GM23338 (cell line): ENCODE measurements around the gene PIM1. TPM values are rescaled to one million over a fixed set of nuclear protein-coding genes. Genes with fewer than 3 reads are reported as not detected.

ENCODE experiments used
- ATAC-seq: fragments of 200-7000 bp; cut with Tn5 transposase; 3 replicates; pipeline ENCODE4 v1.9.1; 2020
- DNase-seq: peaks from one replicate; pipeline ENCODE4 v3.0.0-alpha.2; 2015; ENCODE audit warnings: low spot score
- H2AFZ ChIP-seq: fragments of 200-600 bp; sonication (generic); 2 replicates; pipeline ENCODE4 v1.8.0; 2016; ENCODE audit warnings: antibody characterized with exemption, mild to moderate bottlenecking, moderate library complexity
- H3F3A ChIP-seq: fragments of 200-600 bp; sonication (generic); replicated peaks from 2 replicates; pipeline ENCODE4 v1.8.0; 2017; ENCODE audit warnings: antibody characterized with exemption, mixed run types, low read depth
- H3K27ac ChIP-seq: fragments of 200-600 bp; sonication (generic); 2 replicates; pipeline ENCODE4 v1.6.1; 2016; ENCODE audit warnings: low read depth
- H3K27me3 ChIP-seq: fragments of 200-600 bp; sonication (generic); 2 replicates; pipeline ENCODE4 v1.8.0; 2016; ENCODE audit warnings: mild to moderate bottlenecking, mixed run types, moderate library complexity; ENCODE audit not compliant: insufficient read depth
- H3K36me3 ChIP-seq: fragments of 200-600 bp; sonication (generic); 2 replicates; pipeline ENCODE4 v1.8.0; 2016; ENCODE audit warnings: mild to moderate bottlenecking; ENCODE audit not compliant: insufficient read depth
- H3K4me1 ChIP-seq: fragments of 200-600 bp; sonication (generic); 2 replicates; pipeline ENCODE4 v1.8.0; 2016; ENCODE audit warnings: mild to moderate bottlenecking, moderate library complexity; ENCODE audit not compliant: insufficient read depth
- H3K4me2 ChIP-seq: fragments of 200-600 bp; sonication (generic); 2 replicates; pipeline ENCODE4 v1.7.1; 2017; ENCODE audit warnings: mixed run types
- H3K4me3 ChIP-seq: fragments of 200-600 bp; sonication (generic); 2 replicates; pipeline ENCODE4 v1.6.1; 2016; ENCODE audit warnings: mixed run types
- H3K79me2 ChIP-seq: fragments of 200-600 bp; sonication (generic); replicated peaks from 2 replicates; pipeline ENCODE4 v1.8.0; 2017; ENCODE audit warnings: mild to moderate bottlenecking; ENCODE audit not compliant: insufficient read depth
- H3K9me2 ChIP-seq: fragments of 200-600 bp; sonication (generic); 2 replicates; pipeline ENCODE4 v1.8.0; 2017; ENCODE audit not compliant: insufficient read depth
- H4K20me1 ChIP-seq: fragments of 200-600 bp; sonication (generic); replicated peaks from 2 replicates; pipeline ENCODE4 v1.8.0; 2017; ENCODE audit warnings: mild to moderate bottlenecking; ENCODE audit not compliant: insufficient read depth
- H3K27ac Mint-ChIP-seq: 2 replicates; pipeline ENCODE4 v1.8.0; 2020; ENCODE audit warnings: inconsistent platforms, mild to moderate bottlenecking, moderate library complexity, mixed read lengths
- H3K27me3 Mint-ChIP-seq: 3 replicates; pipeline ENCODE4 v1.8.0; 2022; ENCODE audit warnings: low read depth, mild to moderate bottlenecking, moderate library complexity, mixed read lengths, inconsistent platforms; ENCODE audit not compliant: insufficient read depth, poor library complexity
- H3K36me3 Mint-ChIP-seq: 3 replicates; pipeline ENCODE4 v1.8.0; 2021; ENCODE audit warnings: low read depth, mild to moderate bottlenecking, inconsistent platforms, moderate library complexity, mixed read lengths
- H3K4me1 Mint-ChIP-seq: 3 replicates; pipeline ENCODE4 v1.8.0; 2020; ENCODE audit warnings: mild to moderate bottlenecking, inconsistent platforms, mixed read lengths
- H3K4me3 Mint-ChIP-seq: 3 replicates; pipeline ENCODE4 v1.8.0; 2021; ENCODE audit warnings: moderate library complexity, mild to moderate bottlenecking, inconsistent platforms, mixed read lengths
- H3K9me3 Mint-ChIP-seq: 3 replicates; pipeline ENCODE4 v1.8.0; 2020; ENCODE audit warnings: moderate library complexity, mild to moderate bottlenecking, inconsistent platforms, mixed read lengths
- CREB1 ChIP-seq: fragments of 250-450 bp; sonication (Bioruptor Pico); IDR thresholded peaks from 2 replicates; pipeline ENCODE4 v1.5.0; 2020; ENCODE audit warnings: low read depth, mild to moderate bottlenecking, moderate library complexity
- ETS1 ChIP-seq: IDR thresholded peaks from 2 replicates; pipeline ENCODE4 v1.6.1; 2016; ENCODE audit warnings: antibody characterized with exemption
- EZH2 ChIP-seq: fragments of 200-600 bp; sonication (generic); IDR thresholded peaks from one replicate; pipeline ENCODE4 v1.8.0; 2017; ENCODE audit warnings: antibody characterized with exemption, mild to moderate bottlenecking, low read depth; ENCODE audit not compliant: unreplicated experiment
- EZH2phosphoT487 ChIP-seq: fragments of 200-600 bp; sonication (generic); IDR thresholded peaks from one replicate; pipeline ENCODE4 v1.8.1; 2018; ENCODE audit warnings: antibody characterized with exemption; ENCODE audit not compliant: unreplicated experiment
- JUNB ChIP-seq: IDR thresholded peaks from one replicate; pipeline ENCODE4 v1.6.1; 2016; ENCODE audit warnings: antibody characterized with exemption; ENCODE audit not compliant: unreplicated experiment
- NANOG ChIP-seq: IDR thresholded peaks from 2 replicates; pipeline ENCODE4 v1.6.1; 2016; ENCODE audit warnings: antibody characterized with exemption, borderline replicate concordance
- POLR2AphosphoS5 ChIP-seq: IDR thresholded peaks from 2 replicates; pipeline ENCODE4 v1.6.1; 2016; ENCODE audit warnings: antibody characterized with exemption, low read depth
- STAT1 ChIP-seq: IDR thresholded peaks from one replicate; pipeline ENCODE4 v1.6.1; 2016; ENCODE audit warnings: antibody characterized with exemption; ENCODE audit not compliant: unreplicated experiment
- ZNF114 ChIP-seq: fragments of 250-450 bp; sonication (Bioruptor Pico); IDR thresholded peaks from 2 replicates; pipeline ENCODE4 v1.5.0; 2020; ENCODE audit warnings: mild to moderate bottlenecking, moderate library complexity
- ZNF331 ChIP-seq: fragments of 250-450 bp; sonication (Bioruptor Pico); IDR thresholded peaks from 2 replicates; pipeline ENCODE4 v1.5.0; 2020; ENCODE audit warnings: low read depth, mild to moderate bottlenecking, moderate library complexity
- polyA plus RNA-seq: library from polyadenylated mRNA; unstranded; fragments of >200 nt; fragmentation: Nextera tagmentation; extraction: Ambion mirVana; gene quantifications from 2 replicates; pipeline ENCODE4 v1.2.1, GENCODE V29; 2016
- total RNA-seq: library from RNA; depleted of rRNA; stranded (reverse); fragments of >200 nt; shearing (Covaris generic); gene quantifications from 2 replicates; pipeline ENCODE4 v1.2.3, GENCODE V29; 2014
- TF ChIP-seq, protein P1 (sequence below), 2 experiments: fragments of 200-600 bp in 1 of 2; sonication (generic) in 1 of 2; conservative IDR thresholded peaks; 2 replicates each; pipeline versions ENCODE4 v1.5.1 to v1.6.1; 2016 to 2017; ENCODE audit warnings: antibody characterized with exemption in 2 of 2, low read depth in 2 of 2, mild to moderate bottlenecking in 2 of 2, moderate library complexity in 1 of 2
- TF ChIP-seq, protein P2 (sequence below): fragments of 250-450 bp; sonication (Bioruptor Pico); IDR thresholded peaks from 2 replicates; pipeline ENCODE4 v1.5.0; 2020; ENCODE audit warnings: mild to moderate bottlenecking, moderate library complexity
- TF ChIP-seq, protein P3 (sequence below): IDR thresholded peaks from one replicate; pipeline ENCODE4 v1.6.1; 2018; ENCODE audit warnings: antibody characterized with exemption; ENCODE audit not compliant: unreplicated experiment

Gene PIM1
- total and polyA plus RNA-seq, 2 experiments from 2014 or later, result 46.0 to 74.2 TPM

DNA sequence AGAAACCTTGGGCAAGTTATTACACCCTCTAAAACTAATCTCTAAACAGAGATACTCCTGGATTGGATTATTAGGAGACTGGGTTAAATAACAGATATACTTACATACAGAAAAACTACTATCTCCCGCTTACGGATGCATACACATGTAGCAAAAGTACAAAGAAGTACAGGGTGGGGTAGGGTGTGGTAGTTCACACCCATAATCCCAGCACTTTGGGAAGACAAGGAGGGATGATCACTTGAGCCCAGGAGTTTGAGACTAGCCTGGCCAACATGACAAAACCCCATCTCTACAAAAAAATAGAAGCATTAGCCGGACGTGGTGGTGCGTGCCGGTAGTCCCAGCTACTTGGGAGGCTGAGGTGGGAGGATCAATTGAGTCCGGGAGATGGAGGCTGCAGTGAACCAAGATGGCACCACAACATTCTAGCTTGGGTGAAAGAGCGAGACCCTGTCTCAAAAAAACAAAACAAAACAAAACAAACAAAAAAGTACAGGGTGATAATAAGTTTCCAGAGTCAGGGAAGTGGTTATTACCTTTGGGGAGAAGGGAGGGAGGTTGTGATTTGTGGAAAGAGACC is 8.1 kb downstream of the PIM1 start:
- DNase-seq (no peak), ATAC-seq (no peak)
- Histone ChIP-seq H3K27me3 (no peaks in the 10 kb centered on the region), H4K20me1 (peaks cover 23% of the 10 kb centered on the region), H3K36me3 (peaks cover 24% of the 10 kb centered on the region), H3K4me2 (no peak overlapping the region), H3F3A (peaks cover 27% of the 10 kb centered on the region), H3K79me2 (peaks cover 14% of the 10 kb centered on the region), H3K27ac (no peak overlapping the region), H3K4me3 (no peak overlapping the region), H3K4me1 (peaks cover 3% of the 10 kb centered on the region; the same call in 1 of the 2 replicates), H2AFZ (no peak overlapping the region), H3K9me2 (no peaks in the 10 kb centered on the region)
- H3K9me3 Mint-ChIP-seq, result no peaks in the 10 kb centered on the region
- no peak for TF ChIP-seq JUNB
- no peak for TF ChIP-seq NANOG
- TF ChIP-seq ETS1, result no peak
- TF ChIP-seq, protein P1, sequence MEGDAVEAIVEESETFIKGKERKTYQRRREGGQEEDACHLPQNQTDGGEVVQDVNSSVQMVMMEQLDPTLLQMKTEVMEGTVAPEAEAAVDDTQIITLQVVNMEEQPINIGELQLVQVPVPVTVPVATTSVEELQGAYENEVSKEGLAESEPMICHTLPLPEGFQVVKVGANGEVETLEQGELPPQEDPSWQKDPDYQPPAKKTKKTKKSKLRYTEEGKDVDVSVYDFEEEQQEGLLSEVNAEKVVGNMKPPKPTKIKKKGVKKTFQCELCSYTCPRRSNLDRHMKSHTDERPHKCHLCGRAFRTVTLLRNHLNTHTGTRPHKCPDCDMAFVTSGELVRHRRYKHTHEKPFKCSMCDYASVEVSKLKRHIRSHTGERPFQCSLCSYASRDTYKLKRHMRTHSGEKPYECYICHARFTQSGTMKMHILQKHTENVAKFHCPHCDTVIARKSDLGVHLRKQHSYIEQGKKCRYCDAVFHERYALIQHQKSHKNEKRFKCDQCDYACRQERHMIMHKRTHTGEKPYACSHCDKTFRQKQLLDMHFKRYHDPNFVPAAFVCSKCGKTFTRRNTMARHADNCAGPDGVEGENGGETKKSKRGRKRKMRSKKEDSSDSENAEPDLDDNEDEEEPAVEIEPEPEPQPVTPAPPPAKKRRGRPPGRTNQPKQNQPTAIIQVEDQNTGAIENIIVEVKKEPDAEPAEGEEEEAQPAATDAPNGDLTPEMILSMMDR (conservative IDR thresholded peaks at IDR 0.05; ENCODE audit: low read depth in 2 of 2), result no peak
- TF ChIP-seq ZNF331 (CRISPR knock-in tag), result no peak
- TF ChIP-seq, protein P2, sequence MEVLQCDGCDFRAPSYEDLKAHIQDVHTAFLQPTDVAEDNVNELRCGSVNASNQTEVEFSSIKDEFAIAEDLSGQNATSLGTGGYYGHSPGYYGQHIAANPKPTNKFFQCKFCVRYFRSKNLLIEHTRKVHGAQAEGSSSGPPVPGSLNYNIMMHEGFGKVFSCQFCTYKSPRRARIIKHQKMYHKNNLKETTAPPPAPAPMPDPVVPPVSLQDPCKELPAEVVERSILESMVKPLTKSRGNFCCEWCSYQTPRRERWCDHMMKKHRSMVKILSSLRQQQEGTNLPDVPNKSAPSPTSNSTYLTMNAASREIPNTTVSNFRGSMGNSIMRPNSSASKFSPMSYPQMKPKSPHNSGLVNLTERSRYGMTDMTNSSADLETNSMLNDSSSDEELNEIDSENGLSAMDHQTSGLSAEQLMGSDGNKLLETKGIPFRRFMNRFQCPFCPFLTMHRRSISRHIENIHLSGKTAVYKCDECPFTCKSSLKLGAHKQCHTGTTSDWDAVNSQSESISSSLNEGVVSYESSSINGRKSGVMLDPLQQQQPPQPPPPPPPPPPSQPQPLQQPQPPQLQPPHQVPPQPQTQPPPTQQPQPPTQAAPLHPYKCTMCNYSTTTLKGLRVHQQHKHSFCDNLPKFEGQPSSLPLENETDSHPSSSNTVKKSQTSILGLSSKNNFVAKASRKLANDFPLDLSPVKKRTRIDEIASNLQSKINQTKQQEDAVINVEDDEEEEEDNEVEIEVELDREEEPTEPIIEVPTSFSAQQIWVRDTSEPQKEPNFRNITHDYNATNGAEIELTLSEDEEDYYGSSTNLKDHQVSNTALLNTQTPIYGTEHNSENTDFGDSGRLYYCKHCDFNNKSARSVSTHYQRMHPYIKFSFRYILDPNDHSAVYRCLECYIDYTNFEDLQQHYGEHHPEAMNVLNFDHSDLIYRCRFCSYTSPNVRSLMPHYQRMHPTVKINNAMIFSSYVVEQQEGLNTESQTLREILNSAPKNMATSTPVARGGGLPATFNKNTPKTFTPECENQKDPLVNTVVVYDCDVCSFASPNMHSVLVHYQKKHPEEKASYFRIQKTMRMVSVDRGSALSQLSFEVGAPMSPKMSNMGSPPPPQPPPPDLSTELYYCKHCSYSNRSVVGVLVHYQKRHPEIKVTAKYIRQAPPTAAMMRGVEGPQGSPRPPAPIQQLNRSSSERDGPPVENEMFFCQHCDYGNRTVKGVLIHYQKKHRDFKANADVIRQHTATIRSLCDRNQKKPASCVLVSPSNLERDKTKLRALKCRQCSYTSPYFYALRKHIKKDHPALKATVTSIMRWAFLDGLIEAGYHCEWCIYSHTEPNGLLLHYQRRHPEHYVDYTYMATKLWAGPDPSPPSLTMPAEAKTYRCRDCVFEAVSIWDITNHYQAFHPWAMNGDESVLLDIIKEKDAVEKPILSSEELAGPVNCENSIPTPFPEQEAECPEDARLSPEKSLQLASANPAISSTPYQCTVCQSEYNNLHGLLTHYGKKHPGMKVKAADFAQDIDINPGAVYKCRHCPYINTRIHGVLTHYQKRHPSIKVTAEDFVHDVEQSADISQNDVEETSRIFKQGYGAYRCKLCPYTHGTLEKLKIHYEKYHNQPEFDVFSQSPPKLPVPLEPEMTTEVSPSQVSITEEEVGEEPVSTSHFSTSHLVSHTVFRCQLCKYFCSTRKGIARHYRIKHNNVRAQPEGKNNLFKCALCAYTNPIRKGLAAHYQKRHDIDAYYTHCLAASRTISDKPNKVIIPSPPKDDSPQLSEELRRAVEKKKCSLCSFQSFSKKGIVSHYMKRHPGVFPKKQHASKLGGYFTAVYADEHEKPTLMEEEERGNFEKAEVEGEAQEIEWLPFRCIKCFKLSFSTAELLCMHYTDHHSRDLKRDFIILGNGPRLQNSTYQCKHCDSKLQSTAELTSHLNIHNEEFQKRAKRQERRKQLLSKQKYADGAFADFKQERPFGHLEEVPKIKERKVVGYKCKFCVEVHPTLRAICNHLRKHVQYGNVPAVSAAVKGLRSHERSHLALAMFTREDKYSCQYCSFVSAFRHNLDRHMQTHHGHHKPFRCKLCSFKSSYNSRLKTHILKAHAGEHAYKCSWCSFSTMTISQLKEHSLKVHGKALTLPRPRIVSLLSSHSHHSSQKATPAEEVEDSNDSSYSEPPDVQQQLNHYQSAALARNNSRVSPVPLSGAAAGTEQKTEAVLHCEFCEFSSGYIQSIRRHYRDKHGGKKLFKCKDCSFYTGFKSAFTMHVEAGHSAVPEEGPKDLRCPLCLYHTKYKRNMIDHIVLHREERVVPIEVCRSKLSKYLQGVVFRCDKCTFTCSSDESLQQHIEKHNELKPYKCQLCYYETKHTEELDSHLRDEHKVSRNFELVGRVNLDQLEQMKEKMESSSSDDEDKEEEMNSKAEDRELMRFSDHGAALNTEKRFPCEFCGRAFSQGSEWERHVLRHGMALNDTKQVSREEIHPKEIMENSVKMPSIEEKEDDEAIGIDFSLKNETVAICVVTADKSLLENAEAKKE (CRISPR knock-in tag), result no peak
- TF ChIP-seq CREB1 (CRISPR knock-in tag), result no peak
- no peak for TF ChIP-seq STAT1
- TF ChIP-seq ZNF114, result no peak
- TF ChIP-seq EZH2, result no peak
- TF ChIP-seq, protein P3, sequence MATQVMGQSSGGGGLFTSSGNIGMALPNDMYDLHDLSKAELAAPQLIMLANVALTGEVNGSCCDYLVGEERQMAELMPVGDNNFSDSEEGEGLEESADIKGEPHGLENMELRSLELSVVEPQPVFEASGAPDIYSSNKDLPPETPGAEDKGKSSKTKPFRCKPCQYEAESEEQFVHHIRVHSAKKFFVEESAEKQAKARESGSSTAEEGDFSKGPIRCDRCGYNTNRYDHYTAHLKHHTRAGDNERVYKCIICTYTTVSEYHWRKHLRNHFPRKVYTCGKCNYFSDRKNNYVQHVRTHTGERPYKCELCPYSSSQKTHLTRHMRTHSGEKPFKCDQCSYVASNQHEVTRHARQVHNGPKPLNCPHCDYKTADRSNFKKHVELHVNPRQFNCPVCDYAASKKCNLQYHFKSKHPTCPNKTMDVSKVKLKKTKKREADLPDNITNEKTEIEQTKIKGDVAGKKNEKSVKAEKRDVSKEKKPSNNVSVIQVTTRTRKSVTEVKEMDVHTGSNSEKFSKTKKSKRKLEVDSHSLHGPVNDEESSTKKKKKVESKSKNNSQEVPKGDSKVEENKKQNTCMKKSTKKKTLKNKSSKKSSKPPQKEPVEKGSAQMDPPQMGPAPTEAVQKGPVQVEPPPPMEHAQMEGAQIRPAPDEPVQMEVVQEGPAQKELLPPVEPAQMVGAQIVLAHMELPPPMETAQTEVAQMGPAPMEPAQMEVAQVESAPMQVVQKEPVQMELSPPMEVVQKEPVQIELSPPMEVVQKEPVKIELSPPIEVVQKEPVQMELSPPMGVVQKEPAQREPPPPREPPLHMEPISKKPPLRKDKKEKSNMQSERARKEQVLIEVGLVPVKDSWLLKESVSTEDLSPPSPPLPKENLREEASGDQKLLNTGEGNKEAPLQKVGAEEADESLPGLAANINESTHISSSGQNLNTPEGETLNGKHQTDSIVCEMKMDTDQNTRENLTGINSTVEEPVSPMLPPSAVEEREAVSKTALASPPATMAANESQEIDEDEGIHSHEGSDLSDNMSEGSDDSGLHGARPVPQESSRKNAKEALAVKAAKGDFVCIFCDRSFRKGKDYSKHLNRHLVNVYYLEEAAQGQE, result no peak
- TF ChIP-seq POLR2AphosphoS5, result no peak
- TF ChIP-seq EZH2phosphoT487, result no peak
- H3K36me3 Mint-ChIP-seq, result peaks cover 29% of the 10 kb centered on the region
- H3K4me1 Mint-ChIP-seq, result peaks cover 26% of the 10 kb centered on the region
- peaks cover 5% of the 10 kb centered on the region for H3K27me3 Mint-ChIP-seq
- no peak overlapping the region for H3K27ac Mint-ChIP-seq
- no peak overlapping the region for H3K4me3 Mint-ChIP-seq
